ENCODE data around the gene SPAG16. TPM values are rescaled to one million over a fixed set of nuclear protein-coding genes. Genes with fewer than 3 reads are reported as not detected.

SPAG16 gene
- total RNA-seq, 4 donors from 2014 or later = 34.1 to 59.3 (median 46.8) TPM

DNA sequence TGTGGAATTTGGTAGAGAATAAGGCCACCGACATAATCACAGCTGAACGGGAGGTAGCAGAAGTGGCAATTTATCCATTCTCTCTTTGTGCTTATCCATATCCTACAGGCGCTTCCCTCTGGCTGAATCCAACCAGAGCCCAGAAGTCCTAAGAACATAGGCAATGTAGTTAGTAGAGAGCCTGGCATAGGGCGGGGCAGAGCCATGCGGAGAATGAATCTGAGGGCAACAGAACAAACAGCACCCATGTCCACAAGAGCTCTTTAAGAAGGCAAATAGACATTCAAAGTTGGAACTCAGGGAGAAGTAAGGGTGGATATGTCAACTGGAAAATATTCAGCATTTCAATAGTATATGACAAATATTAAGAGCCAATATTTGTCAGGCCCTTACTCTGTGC lies 820.7 kb downstream of the SPAG16 start:
- Histone ChIP-seq H3K4me1 (no peaks in the 10 kb centered on the region), H3K27ac (no peak overlapping the region), H3K9me3 (no peaks in the 10 kb centered on the region), H3K27me3 (no peaks in the 10 kb centered on the region), H3K36me3 (no peaks in the 10 kb centered on the region), H3K4me3 (replicated peaks in 1 of 3) (no peak overlapping the region)
- TF ChIP-seq POLR2A (IDR thresholded peaks at IDR 0.05) = no peak
- TF ChIP-seq, protein P1, sequence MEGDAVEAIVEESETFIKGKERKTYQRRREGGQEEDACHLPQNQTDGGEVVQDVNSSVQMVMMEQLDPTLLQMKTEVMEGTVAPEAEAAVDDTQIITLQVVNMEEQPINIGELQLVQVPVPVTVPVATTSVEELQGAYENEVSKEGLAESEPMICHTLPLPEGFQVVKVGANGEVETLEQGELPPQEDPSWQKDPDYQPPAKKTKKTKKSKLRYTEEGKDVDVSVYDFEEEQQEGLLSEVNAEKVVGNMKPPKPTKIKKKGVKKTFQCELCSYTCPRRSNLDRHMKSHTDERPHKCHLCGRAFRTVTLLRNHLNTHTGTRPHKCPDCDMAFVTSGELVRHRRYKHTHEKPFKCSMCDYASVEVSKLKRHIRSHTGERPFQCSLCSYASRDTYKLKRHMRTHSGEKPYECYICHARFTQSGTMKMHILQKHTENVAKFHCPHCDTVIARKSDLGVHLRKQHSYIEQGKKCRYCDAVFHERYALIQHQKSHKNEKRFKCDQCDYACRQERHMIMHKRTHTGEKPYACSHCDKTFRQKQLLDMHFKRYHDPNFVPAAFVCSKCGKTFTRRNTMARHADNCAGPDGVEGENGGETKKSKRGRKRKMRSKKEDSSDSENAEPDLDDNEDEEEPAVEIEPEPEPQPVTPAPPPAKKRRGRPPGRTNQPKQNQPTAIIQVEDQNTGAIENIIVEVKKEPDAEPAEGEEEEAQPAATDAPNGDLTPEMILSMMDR (IDR thresholded peaks at IDR 0.05) = no peak
- WGBS, 2 donors = 91 to 94% methylated on average over 5 of the region's 5 CpGs
- intact Hi-C loops (cut with DNase I) = no loop called here
- no peak for DNase-seq

DNA sequence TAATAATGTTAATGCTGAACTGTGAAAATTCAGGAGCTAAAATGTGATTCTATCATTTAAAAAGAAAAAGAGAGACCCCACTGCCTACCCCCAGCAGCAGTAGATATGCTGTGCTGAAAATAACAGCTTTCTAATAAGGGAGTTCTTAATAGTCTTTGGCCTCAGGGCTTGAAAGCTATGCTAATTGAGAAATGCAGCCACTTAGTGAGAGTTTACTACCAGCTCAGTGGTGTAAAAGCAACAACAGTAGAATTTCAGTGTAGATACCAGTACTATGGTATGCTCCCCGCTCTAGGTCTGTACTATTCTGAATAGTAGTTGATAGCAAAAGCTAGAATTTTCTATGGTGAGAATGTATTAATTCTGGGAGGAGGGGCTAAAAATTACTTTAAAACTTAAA lies 823.5 kb downstream of the SPAG16 start:
- Histone ChIP-seq H3K27me3 (no peaks in the 10 kb centered on the region), H3K27ac (no peak overlapping the region), H3K4me3 (replicated peaks in 1 of 3) (no peak overlapping the region), H3K9me3 (no peaks in the 10 kb centered on the region), H3K4me1 (no peaks in the 10 kb centered on the region), H3K36me3 (no peaks in the 10 kb centered on the region)
- no peak for DNase-seq
- TF ChIP-seq POLR2A (IDR thresholded peaks at IDR 0.05) = no peak
- TF ChIP-seq, protein P1 (IDR thresholded peaks at IDR 0.05) = no peak
- 63 to 79% methylated on average over 1 of the region's 1 CpG for WGBS, 2 donors
- intact Hi-C loops (cut with DNase I) = no loop called here

DNA sequence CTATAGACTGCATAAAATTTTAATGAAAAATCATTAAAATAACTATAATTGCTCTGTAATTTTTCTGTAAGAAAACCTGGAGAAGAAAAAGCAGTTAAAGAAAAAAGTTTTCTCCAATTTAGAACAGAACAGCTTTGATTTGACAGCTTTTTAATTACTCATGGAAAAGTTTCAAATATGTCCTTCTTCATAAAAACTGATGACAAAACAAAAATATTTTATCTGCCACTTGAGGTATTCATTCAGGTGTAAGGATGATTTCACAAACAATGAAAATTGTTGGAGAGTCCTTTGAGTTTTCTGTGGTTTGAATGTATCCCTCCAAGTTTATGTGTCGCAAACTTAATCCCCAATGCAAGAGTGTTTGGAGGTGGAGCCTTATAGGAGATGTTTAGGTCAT lies 824.3 kb downstream of the SPAG16 start:
- no peaks in the 10 kb centered on the region for H3K4me1 ChIP-seq
- 92 to 100% methylated on average over 1 of the region's 1 CpG for WGBS, 2 donors
- no peak for DNase-seq
- no peaks in the 10 kb centered on the region for H3K27me3 ChIP-seq
- intact Hi-C loops (cut with DNase I) = no loop called here
- no peak overlapping the region for H3K27ac ChIP-seq
- no peaks in the 10 kb centered on the region for H3K36me3 ChIP-seq
- H3K9me3 ChIP-seq = no peaks in the 10 kb centered on the region
- no peak overlapping the region for H3K4me3 ChIP-seq (replicated peaks in 1 of 3)
- TF ChIP-seq POLR2A (IDR thresholded peaks at IDR 0.05) = no peak

DNA sequence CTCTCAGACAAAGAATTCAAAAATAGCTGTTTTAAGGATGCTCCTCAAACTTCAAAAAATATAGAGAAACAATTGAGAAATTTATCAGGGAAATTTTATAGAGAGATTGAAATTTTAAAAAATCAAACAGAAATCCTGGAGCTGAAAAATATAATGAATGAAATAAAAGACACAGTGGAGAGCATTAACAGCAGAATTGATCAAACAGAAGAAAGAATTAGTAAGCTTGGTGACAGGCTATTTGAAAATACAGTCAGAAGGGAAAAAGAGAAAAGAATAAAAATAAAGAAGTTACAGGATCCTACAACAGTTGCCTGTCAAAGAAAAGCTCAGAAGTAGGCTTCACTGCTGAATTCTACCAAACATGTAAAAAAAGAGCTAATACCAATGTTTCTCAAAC lies 832.8 kb downstream of the SPAG16 start:
- intact Hi-C loops (cut with DNase I) = no loop called here
- DNase-seq = no peak

DNA sequence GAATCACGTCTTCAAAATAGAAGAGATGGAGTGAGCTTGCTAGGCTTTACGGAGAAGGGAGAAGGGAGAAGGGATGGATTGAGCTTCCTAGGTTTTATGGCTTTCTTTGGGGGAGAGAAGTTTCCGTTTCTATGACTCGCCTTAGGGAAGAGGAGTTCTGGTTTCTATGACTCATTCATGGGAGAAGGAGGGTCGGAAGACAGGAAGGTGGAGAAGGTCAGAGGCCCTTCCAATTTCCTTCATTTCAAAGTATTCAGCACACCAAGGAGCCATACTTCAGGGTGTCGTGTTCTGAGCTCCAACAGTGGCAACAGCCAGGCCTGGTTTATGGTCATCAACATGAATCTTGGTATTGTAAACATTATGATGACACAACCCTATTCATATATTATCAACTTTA lies 841.9 kb downstream of the SPAG16 start:
- Histone ChIP-seq H3K9me3 (no peaks in the 10 kb centered on the region), H3K36me3 (no peaks in the 10 kb centered on the region), H3K4me3 (replicated peaks in 1 of 3) (no peak overlapping the region), H3K27ac (no peak overlapping the region), H3K27me3 (no peaks in the 10 kb centered on the region), H3K4me1 (no peaks in the 10 kb centered on the region)
- no peak for DNase-seq
- intact Hi-C loops (cut with DNase I) = no loop called here
- no peak for TF ChIP-seq POLR2A (IDR thresholded peaks at IDR 0.05)
- TF ChIP-seq, protein P1 (IDR thresholded peaks at IDR 0.05) = no peak
- WGBS, 2 donors = 75 to 88% methylated on average over 6 of the region's 6 CpGs

More for the DNA sequence above, 832.8 kb downstream of the SPAG16 start:
- no peak overlapping the region for H3K4me3 ChIP-seq (replicated peaks in 1 of 3)
- TF ChIP-seq, protein P1 (IDR thresholded peaks at IDR 0.05) = no peak
- TF ChIP-seq POLR2A (IDR thresholded peaks at IDR 0.05) = no peak
- no peak overlapping the region for H3K27ac ChIP-seq
- no peaks in the 10 kb centered on the region for H3K4me1 ChIP-seq
- H3K36me3 ChIP-seq = no peaks in the 10 kb centered on the region
- H3K27me3 ChIP-seq = no peaks in the 10 kb centered on the region
- H3K9me3 ChIP-seq = no peaks in the 10 kb centered on the region

DNA sequence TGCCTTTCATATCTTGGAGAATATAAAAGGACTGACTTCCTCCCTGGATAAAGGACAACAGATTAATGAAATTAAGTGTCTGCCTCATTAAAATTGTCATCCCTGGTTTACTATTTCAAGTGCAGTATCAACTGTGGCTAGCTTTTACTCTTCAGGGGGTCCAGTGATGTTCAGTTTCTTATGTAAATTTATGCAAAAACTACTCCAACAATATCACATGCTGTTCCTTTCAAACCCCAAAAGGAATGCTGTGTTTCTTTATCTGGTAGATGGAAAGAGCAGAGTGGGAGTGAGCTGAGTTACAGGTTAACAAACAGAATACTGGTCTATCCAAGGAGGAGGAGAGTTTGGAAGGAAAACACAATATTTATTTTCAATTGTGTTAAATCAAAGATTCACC lies 842.9 kb downstream of the SPAG16 start:
- Histone ChIP-seq H3K27ac (no peak overlapping the region), H3K27me3 (no peaks in the 10 kb centered on the region), H3K4me1 (no peaks in the 10 kb centered on the region), H3K4me3 (replicated peaks in 1 of 3) (no peak overlapping the region), H3K9me3 (no peaks in the 10 kb centered on the region), H3K36me3 (no peaks in the 10 kb centered on the region)
- no peak for DNase-seq
- TF ChIP-seq, protein P1 (IDR thresholded peaks at IDR 0.05) = no peak
- TF ChIP-seq POLR2A (IDR thresholded peaks at IDR 0.05) = no peak
- intact Hi-C loops (cut with DNase I) = no loop called here
